ENCODE data around the gene VAMP1.
"Not testable (repeated sequence)": the region's sequence is repeated elsewhere in the genome, so short reads cannot be mapped to it uniquely, and the experiment has no call there.

VAMP1 gene

GRCh38 chr12:6469092-6469491 lies 1.4 kb downstream of the VAMP1 start:
- DNase-seq, result no peak

- DNase-seq, result no peak
Measured at GRCh38 chr12:6468283-6468575, 2.2 kb downstream of the VAMP1 start.

- not testable (repeated sequence) for DNase-seq
Measured at GRCh38 chr12:6467571-6468282, 2.8 kb downstream of the VAMP1 start.

- DNase-seq, result not testable (repeated sequence)
Measured at GRCh38 chr12:6466751-6467150, 3.7 kb downstream of the VAMP1 start.

- DNase-seq, result no peak
Measured at GRCh38 chr12:6466184-6466573, 4.3 kb downstream of the VAMP1 start.

- DNase-seq, result peak; percentile 45
Measured at GRCh38 chr12:6465467-6466183, 4.9 kb downstream of the VAMP1 start.

GRCh38 chr12:6464531-6464930 lies 5.9 kb downstream of the VAMP1 start:
- DNase-seq, result no peak

- DNase-seq, result no peak
Measured at GRCh38 chr12:6463858-6464257, 6.6 kb downstream of the VAMP1 start.

GRCh38 chr12:6463216-6463615 lies 7.3 kb downstream of the VAMP1 start:
- DNase-seq, result no peak

GRCh38 chr12:6462234-6462995 lies 8.1 kb downstream of the VAMP1 start:
- no peak for DNase-seq

GRCh38 chr12:6461401-6462233 lies 8.9 kb downstream of the VAMP1 start:
- DNase-seq, result no peak

GRCh38 chr12:6460751-6461371 lies 9.6 kb downstream of the VAMP1 start:
- no peak for DNase-seq

GRCh38 chr12:6459004-6459337 lies 11.5 kb downstream of the VAMP1 start:
- no peak for DNase-seq

- DNase-seq, result no peak
Measured at GRCh38 chr12:6458281-6459003, 12.0 kb downstream of the VAMP1 start.

GRCh38 chr12:6457220-6457945 lies 13.1 kb downstream of the VAMP1 start:
- DNase-seq, result no peak

GRCh38 chr12:6452944-6453630 lies 17.4 kb downstream of the VAMP1 start:
- DNase-seq, result no peak

GRCh38 chr12:6452245-6452943 lies 18.1 kb downstream of the VAMP1 start:
- DNase-seq, result no peak

- DNase-seq, result peak; percentile 93
Measured at GRCh38 chr12:6451348-6452244, 18.9 kb downstream of the VAMP1 start, which contains the start of gene TAPBPL. TAPBPL (plus strand) TSS chr12:6452042; CDS start chr12:6452249, 207 bp downstream.

- no peak for DNase-seq
Measured at GRCh38 chr12:6450869-6451347, 19.6 kb downstream of the VAMP1 start.

Measured in retina (tissue), 1 donor.